Liver (tissue), 3 donors: ENCODE results near the gene WARS2.

Experiments used
- CTCF ChIP-seq: fragments of 150-350 bp; IDR thresholded peaks from 2 replicates; pipeline ENCODE4 v1.5.1; 2017; ENCODE audit warnings: improper control_type of control experiment, low read depth, low read length; ENCODE audit not compliant: missing input control
- EGR1 ChIP-seq, 2 donors: IDR thresholded peaks; 2 replicates each; pipeline ENCODE4 v1.6.1; 2016 to 2018; ENCODE audit warnings: antibody characterized with exemption in 2 of 2, low read depth in 2 of 2
- GABPA ChIP-seq, 2 donors: IDR thresholded peaks in 1 of 2; conservative IDR thresholded peaks in 1 of 2; 2 replicates each; pipeline ENCODE4 v1.6.1; 2016; ENCODE audit warnings: antibody characterized with exemption in 2 of 2, mild to moderate bottlenecking in 1 of 2, moderate library complexity in 1 of 2
- MAX ChIP-seq: IDR thresholded peaks from 2 replicates; pipeline ENCODE4 v1.6.1; 2016; ENCODE audit warnings: antibody characterized with exemption
- NR2F2 ChIP-seq: IDR thresholded peaks from 2 replicates; pipeline ENCODE4 v1.6.1; 2016; ENCODE audit warnings: antibody characterized with exemption
- RAD21 ChIP-seq, 2 donors: IDR thresholded peaks; 2 replicates each; pipeline ENCODE4 v1.6.1; 2016; ENCODE audit warnings: antibody characterized with exemption in 2 of 2, mild to moderate bottlenecking in 2 of 2
- SP1 ChIP-seq: IDR thresholded peaks from 2 replicates; pipeline ENCODE4 v1.6.1; 2018; ENCODE audit warnings: antibody characterized with exemption, mild to moderate bottlenecking
- TAF1 ChIP-seq: conservative IDR thresholded peaks from 2 replicates; pipeline ENCODE4 v1.6.1; 2016; ENCODE audit warnings: antibody characterized with exemption, mild to moderate bottlenecking
- YY1 ChIP-seq: IDR thresholded peaks from 2 replicates; pipeline ENCODE4 v1.6.1; 2016; ENCODE audit warnings: antibody characterized with exemption, mild to moderate bottlenecking
- ZBTB33 ChIP-seq: IDR thresholded peaks from 2 replicates; pipeline ENCODE4 v1.6.1; 2016; ENCODE audit warnings: antibody characterized with exemption
- TF ChIP-seq, protein P1 (sequence below): IDR thresholded peaks from 2 replicates; pipeline ENCODE4 v1.6.1; 2016; ENCODE audit warnings: antibody characterized with exemption
- TF ChIP-seq, protein P2 (sequence below): IDR thresholded peaks from 2 replicates; pipeline ENCODE4 v1.6.1; 2016; ENCODE audit warnings: antibody characterized with exemption, mild to moderate bottlenecking
- donor health status: healthy.
- donor health status: healthy.

GRCh38 chr1:119055568-119055967 is 84.9 kb downstream of the WARS2 start:
- no peak for TF ChIP-seq CTCF
- TF ChIP-seq TAF1 = no peak
- TF ChIP-seq, protein P1, sequence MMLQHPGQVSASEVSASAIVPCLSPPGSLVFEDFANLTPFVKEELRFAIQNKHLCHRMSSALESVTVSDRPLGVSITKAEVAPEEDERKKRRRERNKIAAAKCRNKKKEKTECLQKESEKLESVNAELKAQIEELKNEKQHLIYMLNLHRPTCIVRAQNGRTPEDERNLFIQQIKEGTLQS = no peak
- TF ChIP-seq, protein P2, sequence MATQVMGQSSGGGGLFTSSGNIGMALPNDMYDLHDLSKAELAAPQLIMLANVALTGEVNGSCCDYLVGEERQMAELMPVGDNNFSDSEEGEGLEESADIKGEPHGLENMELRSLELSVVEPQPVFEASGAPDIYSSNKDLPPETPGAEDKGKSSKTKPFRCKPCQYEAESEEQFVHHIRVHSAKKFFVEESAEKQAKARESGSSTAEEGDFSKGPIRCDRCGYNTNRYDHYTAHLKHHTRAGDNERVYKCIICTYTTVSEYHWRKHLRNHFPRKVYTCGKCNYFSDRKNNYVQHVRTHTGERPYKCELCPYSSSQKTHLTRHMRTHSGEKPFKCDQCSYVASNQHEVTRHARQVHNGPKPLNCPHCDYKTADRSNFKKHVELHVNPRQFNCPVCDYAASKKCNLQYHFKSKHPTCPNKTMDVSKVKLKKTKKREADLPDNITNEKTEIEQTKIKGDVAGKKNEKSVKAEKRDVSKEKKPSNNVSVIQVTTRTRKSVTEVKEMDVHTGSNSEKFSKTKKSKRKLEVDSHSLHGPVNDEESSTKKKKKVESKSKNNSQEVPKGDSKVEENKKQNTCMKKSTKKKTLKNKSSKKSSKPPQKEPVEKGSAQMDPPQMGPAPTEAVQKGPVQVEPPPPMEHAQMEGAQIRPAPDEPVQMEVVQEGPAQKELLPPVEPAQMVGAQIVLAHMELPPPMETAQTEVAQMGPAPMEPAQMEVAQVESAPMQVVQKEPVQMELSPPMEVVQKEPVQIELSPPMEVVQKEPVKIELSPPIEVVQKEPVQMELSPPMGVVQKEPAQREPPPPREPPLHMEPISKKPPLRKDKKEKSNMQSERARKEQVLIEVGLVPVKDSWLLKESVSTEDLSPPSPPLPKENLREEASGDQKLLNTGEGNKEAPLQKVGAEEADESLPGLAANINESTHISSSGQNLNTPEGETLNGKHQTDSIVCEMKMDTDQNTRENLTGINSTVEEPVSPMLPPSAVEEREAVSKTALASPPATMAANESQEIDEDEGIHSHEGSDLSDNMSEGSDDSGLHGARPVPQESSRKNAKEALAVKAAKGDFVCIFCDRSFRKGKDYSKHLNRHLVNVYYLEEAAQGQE = no peak
- no peak for TF ChIP-seq MAX
- TF ChIP-seq RAD21 (IDR thresholded peaks at IDR 0.05) = no peak
- no peak for TF ChIP-seq YY1
- no peak for TF ChIP-seq SP1
- TF ChIP-seq GABPA (IDR thresholded peaks at IDR 0.05 in 1 of 2, conservative IDR thresholded peaks at IDR 0.05 in 1 of 2) = no peak
- no peak for TF ChIP-seq EGR1 (IDR thresholded peaks at IDR 0.05; ENCODE audit: low read depth in 2 of 2)
- no peak for TF ChIP-seq ZBTB33
- no peak for TF ChIP-seq NR2F2
